ENCODE results near the gene MTLN. TPM values are rescaled to one million over a fixed set of nuclear protein-coding genes. Genes with fewer than 3 reads are reported as not detected.

The MTLN gene
- polyA plus RNA-seq, 1 donor (not counting 4 experiments of a cell fraction or from before 2014, with no cell fraction given) = 34.8 TPM

GRCh38 chr2:110205660-110206455 lies 6.5 kb downstream of the MTLN start:
- Histone ChIP-seq H3K9me1 (ENCODE audit: control insufficient read depth, extremely low read depth, insufficient read depth, low read length) (no peaks in the 10 kb centered on the region), H2AFZ (ENCODE audit: control insufficient read depth, low read length) (peak overlapping the region; percentile 68), H3K4me3 (ENCODE audit: control insufficient read depth in 2 of 3, extremely low read depth in 1 of 3, insufficient read depth in 2 of 3, low read depth in 1 of 3, low read length in 3 of 3) (peak overlapping the region in 1 of 3 experiments; percentile 89), H3K4me1 (ENCODE audit: control insufficient read depth, extremely low read depth, insufficient read depth, low read length) (peaks cover 18% of the 10 kb centered on the region), H3K36me3 (ENCODE audit: control insufficient read depth in 2 of 2, extremely low read depth in 1 of 2, insufficient read depth in 2 of 2, low read length in 2 of 2) (peaks cover 2 to 7% of the 10 kb centered on the region in 2 experiments), H3K27me3 (ENCODE audit: control insufficient read depth, extremely low read depth, insufficient read depth, low read length) (no peaks in the 10 kb centered on the region), H3K9ac (ENCODE audit: control insufficient read depth, extremely low read depth, insufficient read depth, low read length) (no peak overlapping the region), H3K79me2 (ENCODE audit: control insufficient read depth, insufficient read depth, low read length) (peaks cover under 1% of the 10 kb centered on the region), H4K20me1 (ENCODE audit: control insufficient read depth, extremely low read depth, insufficient read depth, low read length) (no peaks in the 10 kb centered on the region), H3K4me2 (ENCODE audit: control insufficient read depth, extremely low read depth, insufficient read depth, low read depth, low read length) (peak overlapping the region; percentile 99), H3K9me3 (ENCODE audit: control insufficient read depth, low read depth, low read length) (no peaks in the 10 kb centered on the region), H3K27ac (ENCODE audit: control insufficient read depth, insufficient read depth, low read length) (peak overlapping the region; percentile 78)
- dilution Hi-C loops (cut with MboI; ENCODE audit: extremely low pct_ligation_motif_present, low sequenced_read_pairs) = no loop called here
- peak; percentile 17 for DNase-seq (ENCODE audit: low read depth, low spot score)
- no peak for FAIRE-seq
- TF ChIP-seq CTCF (optimal IDR thresholded peaks at IDR 0.05 in 1 of 3, IDR thresholded peaks at IDR 0.05 in 1 of 3, conservative IDR thresholded peaks at IDR 0.05 in 1 of 3; ENCODE audit: extremely low read depth in 1 of 3, insufficient read depth in 2 of 3, low read length in 3 of 3) = no peak
- no peak for TF ChIP-seq EZH2 (IDR thresholded peaks at IDR 0.05; ENCODE audit: low read length)

- H2AFZ ChIP-seq (ENCODE audit: control insufficient read depth, low read length) = peak within 1 kb of the TSS; percentile 96
- H4K20me1 ChIP-seq (ENCODE audit: control insufficient read depth, extremely low read depth, insufficient read depth, low read length) = no peaks in the 10 kb centered on the region
- no peaks in the 10 kb centered on the region for H3K9me3 ChIP-seq (ENCODE audit: control insufficient read depth, low read depth, low read length)
- peaks cover 18% of the 10 kb centered on the region for H3K4me1 ChIP-seq (ENCODE audit: control insufficient read depth, extremely low read depth, insufficient read depth, low read length)
- FAIRE-seq (no peak), DNase-seq (ENCODE audit: low read depth, low spot score) (no peak)
- H3K4me2 ChIP-seq (ENCODE audit: control insufficient read depth, extremely low read depth, insufficient read depth, low read depth, low read length) = peak within 1 kb of the TSS; percentile 99
- TF ChIP-seq CTCF (optimal IDR thresholded peaks at IDR 0.05 in 1 of 3, IDR thresholded peaks at IDR 0.05 in 1 of 3, conservative IDR thresholded peaks at IDR 0.05 in 1 of 3; ENCODE audit: extremely low read depth in 1 of 3, insufficient read depth in 2 of 3, low read length in 3 of 3) = no peak
- no peak for TF ChIP-seq EZH2 (IDR thresholded peaks at IDR 0.05; ENCODE audit: low read length)
- H3K79me2 ChIP-seq (ENCODE audit: control insufficient read depth, insufficient read depth, low read length) = no peaks in the 10 kb centered on the region
- peak within 1 kb of the TSS; percentile 81 for H3K9ac ChIP-seq (ENCODE audit: control insufficient read depth, extremely low read depth, insufficient read depth, low read length)
- H3K27ac ChIP-seq (ENCODE audit: control insufficient read depth, insufficient read depth, low read length) = peak within 1 kb of the TSS; percentile 78
- H3K9me1 ChIP-seq (ENCODE audit: control insufficient read depth, extremely low read depth, insufficient read depth, low read length) = no peaks in the 10 kb centered on the region
- dilution Hi-C loops (cut with MboI; ENCODE audit: extremely low pct_ligation_motif_present, low sequenced_read_pairs) = no loop called here
- H3K4me3 ChIP-seq (ENCODE audit: control insufficient read depth in 2 of 3, extremely low read depth in 1 of 3, insufficient read depth in 2 of 3, low read depth in 1 of 3, low read length in 3 of 3) = peak within 1 kb of the TSS; percentile 50 to 89 (median 85)
- no peaks in the 10 kb centered on the region for H3K27me3 ChIP-seq (ENCODE audit: control insufficient read depth, extremely low read depth, insufficient read depth, low read length)
- peaks cover 0 to under 1% of the 10 kb centered on the region in 2 experiments for H3K36me3 ChIP-seq (ENCODE audit: control insufficient read depth in 2 of 2, extremely low read depth in 1 of 2, insufficient read depth in 2 of 2, low read length in 2 of 2)
Measured at GRCh38 chr2:110204408-110205385, 7.7 kb downstream of the MTLN start, which contains the start of gene NPHP1. NPHP1 (minus strand) TSS chr2:110205013; CDS start chr2:110204968, 45 bp downstream.
